ENCODE results near the gene EDA.

DNA sequence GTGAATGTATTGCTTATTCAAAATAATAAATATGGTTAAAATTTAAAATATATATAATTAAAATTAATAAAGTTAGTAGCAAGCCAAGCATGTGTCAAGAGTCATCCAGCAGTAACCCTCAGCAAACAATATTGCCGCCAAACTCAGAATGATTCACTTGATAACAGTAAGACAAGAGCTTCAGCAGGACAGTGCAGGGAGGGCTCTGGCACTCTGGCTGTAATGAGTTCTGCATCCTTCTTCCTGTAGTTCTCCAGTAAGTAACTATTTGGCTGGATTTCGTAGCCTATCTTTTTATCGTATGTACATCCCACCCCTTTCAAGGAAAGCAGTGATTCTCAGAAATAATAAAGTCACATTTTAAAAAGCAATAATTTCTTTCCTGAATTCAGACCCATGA, 464.0 kb downstream of the EDA start:
- TF ChIP-seq MYC (IDR thresholded peaks at IDR 0.05; ENCODE audit: insufficient read depth, insufficient read length, insufficient replicate concordance, low read length, severe bottlenecking) (no peak), HDGF (IDR thresholded peaks at IDR 0.05) (no peak), CEBPB (IDR thresholded peaks at IDR 0.05; ENCODE audit: borderline replicate concordance in 1 of 2, low read depth in 2 of 2, low read length in 2 of 2) (no peak), MTA2 (IDR thresholded peaks at IDR 0.05; ENCODE audit: low read depth) (no peak)
- TF ChIP-seq, protein P1, sequence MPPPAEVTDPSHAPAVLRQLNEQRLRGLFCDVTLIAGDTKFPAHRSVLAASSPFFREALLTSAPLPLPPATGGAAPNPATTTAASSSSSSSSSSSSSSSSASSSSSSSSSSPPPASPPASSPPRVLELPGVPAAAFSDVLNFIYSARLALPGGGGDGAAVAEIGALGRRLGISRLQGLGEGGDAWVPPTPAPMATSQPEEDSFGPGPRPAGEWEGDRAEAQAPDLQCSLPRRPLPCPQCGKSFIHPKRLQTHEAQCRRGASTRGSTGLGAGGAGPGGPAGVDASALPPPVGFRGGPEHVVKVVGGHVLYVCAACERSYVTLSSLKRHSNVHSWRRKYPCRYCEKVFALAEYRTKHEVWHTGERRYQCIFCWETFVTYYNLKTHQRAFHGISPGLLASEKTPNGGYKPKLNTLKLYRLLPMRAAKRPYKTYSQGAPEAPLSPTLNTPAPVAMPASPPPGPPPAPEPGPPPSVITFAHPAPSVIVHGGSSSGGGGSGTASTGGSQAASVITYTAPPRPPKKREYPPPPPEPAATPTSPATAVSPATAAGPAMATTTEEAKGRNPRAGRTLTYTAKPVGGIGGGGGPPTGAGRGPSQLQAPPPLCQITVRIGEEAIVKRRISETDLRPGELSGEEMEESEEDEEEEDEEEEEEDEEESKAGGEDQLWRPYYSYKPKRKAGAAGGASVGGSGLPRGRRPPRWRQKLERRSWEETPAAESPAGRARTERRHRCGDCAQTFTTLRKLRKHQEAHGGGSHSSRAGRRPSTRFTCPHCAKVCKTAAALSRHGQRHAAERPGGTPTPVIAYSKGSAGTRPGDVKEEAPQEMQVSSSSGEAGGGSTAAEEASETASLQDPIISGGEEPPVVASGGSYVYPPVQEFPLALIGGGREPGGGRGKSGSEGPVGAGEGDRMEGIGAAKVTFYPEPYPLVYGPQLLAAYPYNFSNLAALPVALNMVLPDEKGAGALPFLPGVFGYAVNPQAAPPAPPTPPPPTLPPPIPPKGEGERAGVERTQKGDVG (CRISPR knock-in tag; IDR thresholded peaks at IDR 0.05): no peak
- TF ChIP-seq, protein P2, sequence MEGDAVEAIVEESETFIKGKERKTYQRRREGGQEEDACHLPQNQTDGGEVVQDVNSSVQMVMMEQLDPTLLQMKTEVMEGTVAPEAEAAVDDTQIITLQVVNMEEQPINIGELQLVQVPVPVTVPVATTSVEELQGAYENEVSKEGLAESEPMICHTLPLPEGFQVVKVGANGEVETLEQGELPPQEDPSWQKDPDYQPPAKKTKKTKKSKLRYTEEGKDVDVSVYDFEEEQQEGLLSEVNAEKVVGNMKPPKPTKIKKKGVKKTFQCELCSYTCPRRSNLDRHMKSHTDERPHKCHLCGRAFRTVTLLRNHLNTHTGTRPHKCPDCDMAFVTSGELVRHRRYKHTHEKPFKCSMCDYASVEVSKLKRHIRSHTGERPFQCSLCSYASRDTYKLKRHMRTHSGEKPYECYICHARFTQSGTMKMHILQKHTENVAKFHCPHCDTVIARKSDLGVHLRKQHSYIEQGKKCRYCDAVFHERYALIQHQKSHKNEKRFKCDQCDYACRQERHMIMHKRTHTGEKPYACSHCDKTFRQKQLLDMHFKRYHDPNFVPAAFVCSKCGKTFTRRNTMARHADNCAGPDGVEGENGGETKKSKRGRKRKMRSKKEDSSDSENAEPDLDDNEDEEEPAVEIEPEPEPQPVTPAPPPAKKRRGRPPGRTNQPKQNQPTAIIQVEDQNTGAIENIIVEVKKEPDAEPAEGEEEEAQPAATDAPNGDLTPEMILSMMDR (IDR thresholded peaks at IDR 0.05 in 2 of 3, conservative IDR thresholded peaks at IDR 0.05 in 1 of 3; ENCODE audit: control insufficient read depth in 2 of 3, extremely low read depth in 1 of 3, insufficient read depth in 1 of 3, low read depth in 3 of 3, low read length in 3 of 3): no peak
